BJ (cell line): ENCODE data around the gene TNIP1. TPM values are rescaled to one million over a fixed set of nuclear protein-coding genes. Genes with fewer than 3 reads are reported as not detected.

Source experiments
- CTCF ChIA-PET: fragments of 350-600 bp; formaldehyde crosslinking; extraction: SDS; loops from one replicate; lab custom pipeline; 2021; ENCODE audit warnings: antibody characterized with exemption, inconsistent platforms; lab: Yijun Ruan, JAX
- POLR2A ChIA-PET: fragments of 300-600 bp; sonication (Branson Sonifier 250); formaldehyde crosslinking; extraction: SDS; loops from one replicate; lab custom pipeline; 2021; ENCODE audit warnings: antibody characterized with exemption; lab: Charles Lee
- DNase-seq: peaks from one replicate; pipeline ENCODE4 v3.0.0-alpha.2; 2011; ENCODE audit warnings: low read depth
- H3K27me3 ChIP-seq: 2 replicates; pipeline ENCODE4 v1.6.0; 2011; ENCODE audit warnings: low read length; ENCODE audit not compliant: control insufficient read depth, insufficient read depth
- H3K36me3 ChIP-seq: 2 replicates; pipeline ENCODE4 v1.5.1; 2011; ENCODE audit warnings: low read length; ENCODE audit not compliant: control insufficient read depth, insufficient read depth
- H3K4me3 ChIP-seq: 2 replicates; pipeline ENCODE4 v1.5.1; 2011; ENCODE audit warnings: low read depth, mild to moderate bottlenecking, control low read depth, low read length
- polyA plus RNA-seq: library from polyadenylated mRNA; depleted of rRNA; stranded (reverse); fragments of >200 nt; gene quantifications from 2 replicates; pipeline ENCODE4 v1.2.3, GENCODE V29; 2011
- TF ChIP-seq, protein P1 (sequence below): IDR thresholded peaks from 2 replicates; pipeline ENCODE4 v1.5.1; 2011; ENCODE audit warnings: low read depth, mild to moderate bottlenecking, control low read depth, inconsistent platforms, low read length, moderate library complexity; ENCODE audit not compliant: insufficient read depth

The TNIP1 gene
- polyA plus RNA-seq, 1 experiment, result 80.8 TPM

DNA sequence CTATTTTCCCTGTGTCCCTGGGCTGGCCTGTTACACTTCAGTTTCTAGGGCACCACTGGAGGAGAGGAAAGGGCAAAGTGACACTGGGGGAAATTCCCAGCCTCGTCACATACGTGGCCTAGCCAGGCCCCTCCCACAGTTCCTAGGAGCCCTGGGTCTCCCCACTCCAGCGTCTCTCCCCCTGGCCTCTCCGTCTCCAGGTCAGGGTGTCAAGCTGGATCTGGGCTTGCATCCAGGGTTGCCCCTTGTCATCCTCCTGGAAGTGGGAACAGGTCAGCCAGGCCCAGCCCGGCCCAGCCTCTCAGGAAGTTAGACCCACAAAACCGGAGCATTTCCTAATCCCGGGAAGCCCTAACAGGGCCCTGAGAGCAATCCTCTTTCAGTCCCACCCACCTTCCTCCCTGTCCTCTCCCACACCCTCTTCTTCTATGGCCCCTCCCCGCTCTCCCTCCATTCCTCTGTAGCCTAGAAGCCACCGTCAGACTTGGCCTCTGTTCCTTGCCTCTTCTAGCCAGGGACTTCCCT lies 4.7 kb upstream of the TNIP1 start:
- no peak for DNase-seq
- H3K27me3 ChIP-seq, result no peaks in the 10 kb centered on the region
- POLR2A ChIA-PET, result no interaction called here
- TF ChIP-seq, protein P1, sequence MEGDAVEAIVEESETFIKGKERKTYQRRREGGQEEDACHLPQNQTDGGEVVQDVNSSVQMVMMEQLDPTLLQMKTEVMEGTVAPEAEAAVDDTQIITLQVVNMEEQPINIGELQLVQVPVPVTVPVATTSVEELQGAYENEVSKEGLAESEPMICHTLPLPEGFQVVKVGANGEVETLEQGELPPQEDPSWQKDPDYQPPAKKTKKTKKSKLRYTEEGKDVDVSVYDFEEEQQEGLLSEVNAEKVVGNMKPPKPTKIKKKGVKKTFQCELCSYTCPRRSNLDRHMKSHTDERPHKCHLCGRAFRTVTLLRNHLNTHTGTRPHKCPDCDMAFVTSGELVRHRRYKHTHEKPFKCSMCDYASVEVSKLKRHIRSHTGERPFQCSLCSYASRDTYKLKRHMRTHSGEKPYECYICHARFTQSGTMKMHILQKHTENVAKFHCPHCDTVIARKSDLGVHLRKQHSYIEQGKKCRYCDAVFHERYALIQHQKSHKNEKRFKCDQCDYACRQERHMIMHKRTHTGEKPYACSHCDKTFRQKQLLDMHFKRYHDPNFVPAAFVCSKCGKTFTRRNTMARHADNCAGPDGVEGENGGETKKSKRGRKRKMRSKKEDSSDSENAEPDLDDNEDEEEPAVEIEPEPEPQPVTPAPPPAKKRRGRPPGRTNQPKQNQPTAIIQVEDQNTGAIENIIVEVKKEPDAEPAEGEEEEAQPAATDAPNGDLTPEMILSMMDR, result no peak
- H3K4me3 ChIP-seq, result no peak overlapping the region
- CTCF ChIA-PET, result interaction anchor here (1.3 to 1.7 kb wide), 2 partner anchors 34 to 38 kb away, joined by 4 to 6 read pairs; no protein-coding TSS in a partner anchor
- H3K36me3 ChIP-seq, result no peaks in the 10 kb centered on the region

DNA sequence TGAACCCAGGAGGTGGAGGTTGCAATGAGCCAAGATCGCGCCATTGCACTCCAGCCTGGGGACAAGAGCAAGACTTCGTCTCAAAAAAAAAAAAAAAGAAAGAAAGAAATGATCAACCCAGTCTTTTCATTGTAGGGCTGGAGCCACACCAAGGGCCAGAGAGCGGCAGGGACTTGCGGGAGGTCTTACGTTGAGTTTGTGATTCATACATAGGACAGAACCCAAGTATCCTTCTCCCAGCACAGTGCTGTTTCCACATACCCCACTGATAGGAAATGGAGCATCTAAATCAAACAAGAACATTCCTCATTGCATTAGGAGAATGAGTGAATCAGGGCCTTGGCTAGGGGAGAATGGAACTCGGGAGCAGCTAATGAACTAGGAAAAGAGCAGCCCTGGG lies 3.5 kb upstream of the TNIP1 start:
- CTCF ChIA-PET, result interaction anchor here (1.2 to 1.7 kb wide), 3 partner anchors 15 to 37 kb away, joined by 3 to 6 read pairs (median 4); no protein-coding TSS in a partner anchor
- Histone ChIP-seq H3K4me3 (no peak overlapping the region), H3K27me3 (no peaks in the 10 kb centered on the region), H3K36me3 (no peaks in the 10 kb centered on the region)
- DNase-seq, result no peak
- TF ChIP-seq, protein P1, result no peak
- POLR2A ChIA-PET, result no interaction called here

DNA sequence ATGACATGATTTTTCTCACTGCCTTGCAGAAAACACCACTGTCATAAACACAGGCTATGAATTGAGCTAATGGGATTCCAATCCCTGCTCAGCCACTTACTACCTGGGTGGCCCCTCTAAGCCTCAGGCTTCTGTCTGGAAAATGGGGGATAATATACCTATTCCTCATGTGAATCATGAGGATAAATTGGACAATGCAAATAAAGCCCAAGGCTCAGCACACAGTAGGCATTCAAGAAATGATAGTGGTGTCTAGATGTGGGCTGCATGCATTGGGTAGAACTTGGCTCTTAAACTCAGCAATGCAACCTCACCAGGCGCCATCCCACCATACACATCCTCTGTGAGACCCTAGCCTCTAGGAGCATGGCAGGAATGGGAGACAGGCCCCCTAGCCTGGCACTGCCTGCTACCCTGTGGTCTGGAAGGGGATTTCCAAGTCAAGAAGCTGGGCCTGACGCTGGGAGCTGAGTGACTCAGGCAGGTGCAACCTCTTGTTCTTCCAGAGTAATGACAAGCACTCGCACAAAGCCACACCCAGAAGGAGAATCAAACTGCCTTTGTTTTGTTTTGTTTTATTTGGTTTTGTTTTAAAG lies 2.3 kb upstream of the TNIP1 start:
- POLR2A ChIA-PET, result no interaction called here
- Histone ChIP-seq H3K36me3 (peaks cover 4% of the 10 kb centered on the region; the same call in 1 of the 2 replicates), H3K27me3 (no peaks in the 10 kb centered on the region), H3K4me3 (no peak overlapping the region)
- TF ChIP-seq, protein P1, result no peak
- CTCF ChIA-PET, result interaction anchor here (1.6 to 2.5 kb wide), 2 partner anchors 21 to 31 kb away, joined by 3 to 8 read pairs; no protein-coding TSS in a partner anchor
- no peak for DNase-seq

DNA sequence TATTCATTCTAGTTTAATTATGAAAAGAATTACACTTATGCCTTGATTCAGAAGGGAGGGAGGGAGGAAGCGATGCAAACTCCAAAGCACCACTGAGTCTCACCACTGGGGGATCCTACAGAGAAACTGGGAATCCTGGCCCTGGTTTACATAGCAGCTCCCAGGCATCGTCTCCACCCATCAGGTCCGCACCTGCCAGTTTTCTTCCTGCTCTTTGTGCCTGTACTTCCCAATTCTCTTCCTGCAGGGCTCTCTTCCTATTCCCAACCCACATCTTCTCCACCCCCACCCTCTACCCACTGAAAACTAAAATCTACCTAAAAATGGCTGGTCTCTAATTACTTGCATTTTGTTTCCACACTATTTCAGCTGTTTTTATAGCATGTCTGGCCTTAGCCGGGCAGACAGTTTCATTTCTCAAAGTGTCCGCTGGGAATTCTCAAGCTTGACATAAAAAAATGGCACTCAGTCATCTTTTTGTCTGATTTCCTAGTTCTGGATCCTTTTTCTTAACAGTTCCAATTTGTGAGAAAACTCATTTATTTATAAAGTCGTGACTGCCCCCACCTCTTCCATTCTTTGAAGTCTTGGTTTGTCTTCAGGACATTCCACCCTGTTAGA lies 1.6 kb upstream of the TNIP1 start:
- Histone ChIP-seq H3K36me3 (peaks cover 6% of the 10 kb centered on the region), H3K27me3 (no peaks in the 10 kb centered on the region), H3K4me3 (no peak overlapping the region)
- TF ChIP-seq, protein P1, result peak; percentile 33
- CTCF ChIA-PET, result interaction anchor here (1.0 to 3.4 kb wide), 10 partner anchors 8 to 83 kb away, joined by 3 to 14 read pairs (median 4); no protein-coding TSS in a partner anchor
- no peak for DNase-seq
- POLR2A ChIA-PET, result interaction anchor here (1.4 kb wide), 1 partner anchor 11 kb away, joined by 6 read pairs; no protein-coding TSS in a partner anchor
